CD4-positive, alpha-beta T cell treated with Interleukin-4 for 4 hours (primary cell): ENCODE data around the gene MTA1.
A peak's percentile ranks its signal among the peaks of the same experiment; 100 is the strongest.

ENCODE experiments used
- DNase-seq: peaks from one replicate; pipeline ENCODE4 v3.0.0-alpha.2; 2020

MTA1 gene

GRCh38 chr14:105490267-105490571 is 70.6 kb downstream of the MTA1 start:
- no peak for DNase-seq

- peak; percentile 100 for DNase-seq
These were observed 71.1 kb downstream of the MTA1 start, which contains the start of gene TEDC1 for GRCh38 chr14:105490572-105491365. TEDC1 (plus strand) TSS chr14:105491246; CDS start chr14:105491376, 130 bp downstream.

- peak; percentile 83 for DNase-seq
These were observed 71.8 kb downstream of the MTA1 start for GRCh38 chr14:105491366-105491973.

GRCh38 chr14:105492031-105492970 is 72.7 kb downstream of the MTA1 start:
- DNase-seq = peak; percentile 8

GRCh38 chr14:105492971-105493871 is 73.6 kb downstream of the MTA1 start:
- peak; percentile 10 for DNase-seq

- peak; percentile 6 for DNase-seq
These were observed 74.4 kb downstream of the MTA1 start for GRCh38 chr14:105493921-105494605.

GRCh38 chr14:105494606-105494929 is 74.9 kb downstream of the MTA1 start:
- no peak for DNase-seq

- no peak for DNase-seq
These were observed 75.7 kb downstream of the MTA1 start for GRCh38 chr14:105495101-105495989.

- DNase-seq = no peak
These were observed 76.6 kb downstream of the MTA1 start for GRCh38 chr14:105495990-105496830.

GRCh38 chr14:105496831-105497591 is 77.4 kb downstream of the MTA1 start:
- no peak for DNase-seq

- no peak for DNase-seq
These were observed 78.2 kb downstream of the MTA1 start for GRCh38 chr14:105497671-105498429.

- no peak for DNase-seq
These were observed 79.0 kb downstream of the MTA1 start for GRCh38 chr14:105498430-105499255.

- DNase-seq = no peak
These were observed 79.8 kb downstream of the MTA1 start for GRCh38 chr14:105499256-105500035.

GRCh38 chr14:105500036-105500725 is 80.6 kb downstream of the MTA1 start:
- DNase-seq = no peak

- no peak for DNase-seq
These were observed 81.1 kb downstream of the MTA1 start for GRCh38 chr14:105500726-105501101.
